Breast epithelium (tissue), 4 donors: ENCODE measurements around the gene ZSWIM6. TPM values are rescaled to one million over a fixed set of nuclear protein-coding genes. Genes with fewer than 3 reads are reported as not detected.

ENCODE experiments used
- DNase-seq, 2 donors: peaks; one replicate each; pipeline ENCODE4 v3.0.0-alpha.2; 2019; ENCODE audit warnings: low spot score in 2 of 2
- H3K27ac ChIP-seq, 2 donors: fragments of 200-600 bp; sonication (generic) in 1 of 2; one replicate each; pipeline ENCODE4 v1.5.1; 2016 to 2019; ENCODE audit warnings: mild to moderate bottlenecking in 1 of 2
- H3K27me3 ChIP-seq, 2 donors: fragments of 200-600 bp; sonication (generic) in 1 of 2; one replicate each; pipeline versions ENCODE4 v1.5.1 to v1.6.0; 2017 to 2019; ENCODE audit warnings: control low read depth in 1 of 2, mild to moderate bottlenecking in 1 of 2
- H3K36me3 ChIP-seq: fragments of 200-600 bp; one replicate; pipeline ENCODE4 v1.5.1; 2019
- H3K4me1 ChIP-seq, 2 donors: fragments of 200-600 bp; sonication (generic); one replicate each; pipeline ENCODE4 v1.5.1; 2016 to 2019; ENCODE audit warnings: control low read depth in 1 of 2
- H3K4me3 ChIP-seq, 3 donors: fragments of 200-600 bp; sonication (generic); 1 replicate in 2 of 3; 2 replicates in 1 of 3; pipeline ENCODE4 v1.5.1; 2016 to 2019; ENCODE audit warnings: mild to moderate bottlenecking in 3 of 3, moderate library complexity in 2 of 3
- H3K9me3 ChIP-seq, 2 donors: fragments of 200-600 bp; sonication (generic) in 1 of 2; one replicate each; pipeline ENCODE4 v1.5.1; 2016 to 2019; ENCODE audit warnings: control low read depth in 1 of 2
- CTCF ChIP-seq, 3 donors: fragments of 450-650 bp; IDR thresholded peaks; one replicate each; pipeline ENCODE4 v1.5.1; 2016 to 2017; ENCODE audit warnings: antibody characterized with exemption in 3 of 3, mild to moderate bottlenecking in 3 of 3, moderate library complexity in 3 of 3
- POLR2A ChIP-seq: fragments of 450-650 bp; IDR thresholded peaks from one replicate; pipeline ENCODE4 v1.6.1; 2016; ENCODE audit warnings: antibody characterized with exemption, mild to moderate bottlenecking, moderate library complexity
- POLR2AphosphoS5 ChIP-seq, 3 donors: sonication (generic); formaldehyde crosslinking; IDR thresholded peaks; one replicate each; pipeline ENCODE4 v1.6.1; 2017; ENCODE audit warnings: antibody characterized with exemption in 3 of 3
- intact Hi-C: fragments of 100-400 bp; cut with DNase I; formaldehyde crosslinking; loops from one replicate; pipeline ENCODE4 v1.15.1; 2023; ENCODE audit warnings: low total_unique reads
- total RNA-seq, 3 donors: library from RNA; depleted of rRNA; stranded (reverse); fragments of >200 nt; gene quantifications; one replicate each; pipeline ENCODE4 v1.1.0, GENCODE V29; 2016

ZSWIM6 gene
- total RNA-seq, 3 donors from 2014 or later, result 10.2 to 16.8 (median 11.2) TPM

GRCh38 chr5:61563401-61563800, 231.3 kb downstream of the ZSWIM6 start:
- Histone ChIP-seq H3K36me3 (no peaks in the 10 kb centered on the region), H3K27ac (no peak overlapping the region)
- intact Hi-C loops, result no loop called here

DNA sequence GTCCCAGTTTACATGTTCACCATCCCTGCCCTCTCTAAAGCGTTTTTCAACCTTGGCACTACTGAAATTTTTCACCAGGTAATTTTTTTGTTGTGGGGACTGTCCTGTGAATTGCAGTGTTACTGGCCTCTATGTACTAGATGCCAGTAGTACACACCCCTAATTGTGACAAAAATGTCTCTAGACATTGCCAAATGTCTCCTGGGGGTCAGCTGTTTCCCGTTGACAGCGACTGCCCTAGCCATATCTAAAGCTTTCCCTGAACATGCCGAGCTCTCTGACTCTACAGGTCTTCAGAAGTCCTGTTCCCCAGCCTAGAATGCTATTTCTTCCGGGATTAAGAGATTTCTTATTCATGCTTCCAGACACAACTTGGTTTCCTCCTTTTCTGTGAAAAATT, 235.3 kb downstream of the ZSWIM6 start:
- Histone ChIP-seq H3K36me3 (no peaks in the 10 kb centered on the region), H3K27ac (no peak overlapping the region), H3K9me3 (no peaks in the 10 kb centered on the region), H3K27me3 (no peaks in the 10 kb centered on the region), H3K4me3 (no peak overlapping the region), H3K4me1 (no peaks in the 10 kb centered on the region)
- intact Hi-C loops, result no loop called here
- no peak for TF ChIP-seq POLR2A
- TF ChIP-seq CTCF (IDR thresholded peaks at IDR 0.05), result no peak
- no peak for TF ChIP-seq POLR2AphosphoS5 (IDR thresholded peaks at IDR 0.05)
- DNase-seq, result no peak

More at GRCh38 chr5:61563401-61563800, 231.3 kb downstream of the ZSWIM6 start:
- DNase-seq, result no peak
- Histone ChIP-seq H3K4me3 (no peak overlapping the region), H3K4me1 (no peaks in the 10 kb centered on the region), H3K9me3 (no peaks in the 10 kb centered on the region), H3K27me3 (no peaks in the 10 kb centered on the region)
- no peak for TF ChIP-seq POLR2AphosphoS5 (IDR thresholded peaks at IDR 0.05)
- no peak for TF ChIP-seq CTCF (IDR thresholded peaks at IDR 0.05)
- no peak for TF ChIP-seq POLR2A

GRCh38 chr5:61569353-61569752, 237.3 kb downstream of the ZSWIM6 start:
- Histone ChIP-seq H3K27ac (no peak overlapping the region), H3K4me1 (no peaks in the 10 kb centered on the region), H3K4me3 (no peak overlapping the region), H3K9me3 (no peaks in the 10 kb centered on the region), H3K36me3 (no peaks in the 10 kb centered on the region), H3K27me3 (no peaks in the 10 kb centered on the region)
- no peak for DNase-seq
- TF ChIP-seq POLR2AphosphoS5 (IDR thresholded peaks at IDR 0.05) (no peak), CTCF (IDR thresholded peaks at IDR 0.05) (no peak), POLR2A (no peak)
- intact Hi-C loops, result no loop called here

GRCh38 chr5:61570767-61571166, 238.7 kb downstream of the ZSWIM6 start:
- no peaks in the 10 kb centered on the region for H3K9me3 ChIP-seq
- intact Hi-C loops, result loop anchor here (1.0 kb wide), 1 partner anchor 20 kb away; no protein-coding TSS in a partner anchor

DNA sequence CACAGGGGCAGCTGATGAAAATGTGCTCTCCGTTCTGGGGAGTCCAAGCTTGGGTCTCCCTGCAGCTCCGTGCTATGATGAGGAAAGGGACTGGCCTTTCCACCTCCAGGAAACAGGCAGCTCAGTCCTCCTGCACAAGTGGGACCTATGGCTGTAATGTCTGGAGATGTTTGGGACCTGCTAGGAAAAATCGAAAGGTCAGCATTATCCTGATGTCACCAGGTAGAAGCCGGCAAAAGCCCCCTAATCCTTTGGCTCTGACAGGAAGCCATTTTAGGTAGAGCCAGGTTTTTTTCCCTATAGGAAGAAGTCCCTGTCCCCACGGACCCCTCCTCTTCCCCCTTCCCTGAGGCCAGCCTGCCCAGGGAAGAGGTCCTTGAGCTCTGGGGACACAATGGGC, 240.9 kb downstream of the ZSWIM6 start:
- H3K9me3 ChIP-seq, result no peaks in the 10 kb centered on the region
- no peak overlapping the region for H3K4me3 ChIP-seq
- DNase-seq, result no peak
- TF ChIP-seq CTCF (IDR thresholded peaks at IDR 0.05) (no peak), POLR2AphosphoS5 (IDR thresholded peaks at IDR 0.05) (no peak), POLR2A (no peak)
- H3K36me3 ChIP-seq, result no peaks in the 10 kb centered on the region
- H3K27me3 ChIP-seq, result no peaks in the 10 kb centered on the region
- no peaks in the 10 kb centered on the region for H3K4me1 ChIP-seq
- H3K27ac ChIP-seq, result no peak overlapping the region
- intact Hi-C loops, result no loop called here

More at GRCh38 chr5:61570767-61571166, 238.7 kb downstream of the ZSWIM6 start:
- Histone ChIP-seq H3K27ac (no peak overlapping the region), H3K36me3 (no peaks in the 10 kb centered on the region), H3K4me1 (no peaks in the 10 kb centered on the region), H3K4me3 (no peak overlapping the region), H3K27me3 (no peaks in the 10 kb centered on the region)
- no peak for TF ChIP-seq CTCF (IDR thresholded peaks at IDR 0.05)
- no peak for TF ChIP-seq POLR2AphosphoS5 (IDR thresholded peaks at IDR 0.05)
- TF ChIP-seq POLR2A, result no peak
- no peak for DNase-seq
